HG03066 (cell line): ENCODE data around the gene IL25.

Experiments
- ATAC-seq: cut with Tn5 transposase; IDR thresholded peaks from one replicate; pipeline ENCODE4 v1.9.1; 2021; ENCODE audit warnings: low read depth; ENCODE audit not compliant: unreplicated experiment

IL25 gene

GRCh38 chr14:23352506-23353432, 19.8 kb upstream of the IL25 start, which contains the start of gene SLC22A17:
TSS of gene SLC22A17 (minus strand) at chr14:23352887.
- ATAC-seq: no peak

DNA sequence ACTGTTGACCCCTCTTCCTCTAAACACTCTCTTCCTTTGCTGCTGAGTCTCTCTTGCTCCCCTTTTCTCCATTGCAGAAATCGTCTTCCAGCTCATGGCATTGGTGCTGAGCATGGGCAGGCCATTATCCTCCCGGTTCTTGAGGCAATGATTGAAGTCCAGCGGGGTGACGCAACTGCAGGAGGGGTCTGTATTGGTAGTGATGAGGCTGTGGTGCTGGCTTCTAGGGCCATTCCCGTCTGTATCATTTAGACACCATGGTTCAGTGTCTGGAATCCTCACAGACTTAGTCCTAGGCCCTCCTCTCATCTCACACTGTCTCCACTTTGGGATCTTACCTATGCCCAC, 19.2 kb upstream of the IL25 start:
- no peak for ATAC-seq

- no peak for ATAC-seq
Measured at GRCh38 chr14:23354990-23355389, 17.6 kb upstream of the IL25 start.

DNA sequence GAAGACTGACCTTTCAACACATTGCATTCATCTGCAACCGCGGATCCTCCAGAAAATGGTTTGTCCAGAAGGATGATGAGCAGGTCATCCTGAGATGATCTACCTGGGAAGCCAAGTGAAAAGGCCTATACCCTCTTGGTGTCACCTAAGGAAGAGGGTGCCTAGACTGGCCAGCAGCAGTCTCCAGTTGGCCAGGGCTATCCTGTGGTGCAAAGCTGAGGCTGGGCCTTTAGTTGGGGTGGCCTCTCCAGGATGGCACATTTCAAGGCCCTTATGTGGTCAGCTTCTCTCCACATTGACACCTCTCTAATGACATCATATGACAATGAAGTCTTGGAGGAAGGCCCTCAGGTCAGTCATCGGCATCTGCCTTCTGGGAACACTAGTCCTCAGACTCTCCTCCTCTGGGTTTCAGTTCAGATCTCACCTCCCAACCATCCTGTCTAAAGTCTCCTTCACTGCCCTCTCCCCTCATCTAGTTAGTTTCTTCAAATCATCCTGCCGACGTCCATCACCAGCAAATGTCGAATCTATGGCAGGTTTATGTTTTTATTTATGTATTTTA, 16.7 kb upstream of the IL25 start:
- ATAC-seq: no peak

GRCh38 chr14:23356662-23357061, 15.9 kb upstream of the IL25 start:
- ATAC-seq: no peak

- no peak for ATAC-seq
Measured at GRCh38 chr14:23357261-23357660, 15.3 kb upstream of the IL25 start.

DNA sequence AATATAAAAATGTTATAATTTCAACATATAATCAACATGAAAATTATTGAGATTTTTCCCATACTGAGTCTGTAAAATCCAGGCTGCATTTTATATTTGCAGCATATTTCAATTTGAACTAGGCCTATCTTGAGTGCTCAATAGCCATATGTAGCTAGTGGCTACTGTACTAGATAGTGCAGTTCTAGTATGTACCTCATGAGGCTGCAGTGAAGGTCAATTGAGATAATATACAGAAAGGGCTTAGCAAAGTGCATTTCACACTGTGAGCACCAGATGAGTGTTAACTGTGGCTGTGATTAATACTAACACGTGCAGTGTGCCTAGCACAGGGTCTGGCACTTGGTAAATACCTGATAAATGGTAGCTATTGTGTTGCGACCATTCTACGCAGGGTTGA, 14.6 kb upstream of the IL25 start:
- no peak for ATAC-seq

- ATAC-seq: no peak
Measured at GRCh38 chr14:23358553-23359166, 13.9 kb upstream of the IL25 start.

GRCh38 chr14:23359167-23359626, 13.4 kb upstream of the IL25 start:
- ATAC-seq: no peak

DNA sequence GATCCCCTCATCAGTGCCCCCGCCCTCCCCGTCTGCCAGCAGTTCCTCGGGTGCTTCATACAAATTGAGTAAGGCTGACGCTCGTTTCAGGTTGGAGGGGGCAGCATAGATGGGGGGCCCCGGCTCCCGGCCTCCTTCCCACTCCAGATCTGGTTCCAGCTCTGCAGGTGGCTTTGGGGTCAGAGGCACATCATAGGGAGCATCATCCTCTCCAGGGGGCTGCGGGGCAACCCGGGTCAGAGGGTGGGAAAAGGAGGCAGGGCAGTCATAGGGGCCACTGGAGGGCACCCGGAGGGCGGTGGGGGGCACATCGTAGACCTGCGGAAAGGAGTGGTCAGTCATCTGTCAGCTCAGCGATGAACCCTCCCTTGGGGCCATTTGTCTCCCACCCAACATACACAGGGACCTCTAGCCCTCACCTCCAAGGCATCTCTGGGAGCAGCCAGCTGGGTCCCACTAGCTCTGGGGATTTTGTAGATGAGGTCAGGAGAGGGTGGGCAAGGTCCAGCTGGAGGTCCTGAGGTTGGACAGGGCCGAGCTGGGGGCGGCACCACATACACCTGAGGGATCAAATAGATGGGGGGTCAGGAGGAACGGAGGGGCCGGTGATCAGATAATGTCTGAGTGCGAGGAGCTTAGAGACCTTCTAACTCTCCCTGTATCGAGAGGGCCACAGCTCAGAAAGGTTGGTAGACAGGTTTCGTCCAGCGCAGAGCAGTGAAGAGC, 12.7 kb upstream of the IL25 start:
- no peak for ATAC-seq

DNA sequence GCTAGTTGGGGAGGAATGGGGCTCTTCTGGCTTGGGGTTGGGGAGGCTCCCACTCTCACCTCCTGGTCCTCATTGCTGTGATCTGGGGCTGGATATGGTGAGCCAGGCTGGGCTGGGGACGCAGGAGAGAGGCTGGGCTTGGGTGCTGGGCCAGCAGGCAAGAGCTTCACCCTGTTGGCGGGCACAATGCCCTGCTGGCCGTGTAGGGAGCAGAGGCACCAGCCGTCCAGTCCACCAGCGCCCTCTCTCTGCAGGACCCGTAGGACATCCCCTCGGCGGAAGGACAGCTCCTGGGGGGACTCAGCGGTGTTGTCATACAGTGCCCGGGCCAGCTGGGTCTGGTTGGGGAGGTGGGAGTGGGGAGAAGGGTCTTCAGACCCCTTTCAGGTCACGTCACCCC, 12.1 kb upstream of the IL25 start:
- no peak for ATAC-seq

DNA sequence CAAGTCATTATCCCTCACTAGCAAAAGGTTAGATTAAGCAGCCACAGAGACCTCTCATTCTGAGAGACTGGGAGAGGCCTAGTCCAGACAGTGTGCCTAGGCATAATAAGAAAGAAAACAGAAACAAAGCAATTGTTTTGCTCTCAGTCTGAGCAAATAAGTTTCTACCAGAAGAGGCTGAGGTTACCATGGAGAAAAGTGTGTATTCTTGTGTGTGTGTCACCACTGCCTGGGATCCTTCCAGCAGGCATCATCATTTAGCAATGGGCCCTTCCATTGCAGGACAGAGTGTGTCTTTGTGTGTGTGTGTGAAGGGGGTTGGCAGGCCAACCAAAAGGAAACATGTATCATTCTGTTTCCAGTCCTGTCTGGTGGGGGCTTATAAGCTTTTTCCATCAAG, 11.3 kb upstream of the IL25 start:
- no peak for ATAC-seq

- no peak for ATAC-seq
Measured at GRCh38 chr14:23361763-23362162, 10.8 kb upstream of the IL25 start.

DNA sequence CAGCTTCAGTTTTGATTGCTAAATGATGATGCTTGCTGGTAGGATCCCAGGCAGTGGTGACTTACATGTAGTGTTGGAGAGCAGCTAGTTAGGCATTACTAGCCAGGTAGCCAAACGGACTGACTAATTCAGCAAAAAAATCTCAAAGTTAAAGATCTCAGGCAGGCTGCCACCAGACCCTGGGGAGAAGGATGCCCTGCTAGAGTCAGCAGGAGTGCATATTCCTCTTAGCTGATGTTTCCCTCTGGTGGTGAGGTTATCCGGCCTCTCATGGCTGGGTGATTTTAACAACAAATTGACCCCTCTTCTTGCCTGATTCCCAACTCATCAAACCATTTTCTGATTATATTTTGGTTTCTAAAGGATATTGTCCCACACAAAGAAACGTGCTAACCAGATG, 10.4 kb upstream of the IL25 start:
- no peak for ATAC-seq

- no peak for ATAC-seq
Measured at GRCh38 chr14:23364164-23365035, 8.2 kb upstream of the IL25 start.

DNA sequence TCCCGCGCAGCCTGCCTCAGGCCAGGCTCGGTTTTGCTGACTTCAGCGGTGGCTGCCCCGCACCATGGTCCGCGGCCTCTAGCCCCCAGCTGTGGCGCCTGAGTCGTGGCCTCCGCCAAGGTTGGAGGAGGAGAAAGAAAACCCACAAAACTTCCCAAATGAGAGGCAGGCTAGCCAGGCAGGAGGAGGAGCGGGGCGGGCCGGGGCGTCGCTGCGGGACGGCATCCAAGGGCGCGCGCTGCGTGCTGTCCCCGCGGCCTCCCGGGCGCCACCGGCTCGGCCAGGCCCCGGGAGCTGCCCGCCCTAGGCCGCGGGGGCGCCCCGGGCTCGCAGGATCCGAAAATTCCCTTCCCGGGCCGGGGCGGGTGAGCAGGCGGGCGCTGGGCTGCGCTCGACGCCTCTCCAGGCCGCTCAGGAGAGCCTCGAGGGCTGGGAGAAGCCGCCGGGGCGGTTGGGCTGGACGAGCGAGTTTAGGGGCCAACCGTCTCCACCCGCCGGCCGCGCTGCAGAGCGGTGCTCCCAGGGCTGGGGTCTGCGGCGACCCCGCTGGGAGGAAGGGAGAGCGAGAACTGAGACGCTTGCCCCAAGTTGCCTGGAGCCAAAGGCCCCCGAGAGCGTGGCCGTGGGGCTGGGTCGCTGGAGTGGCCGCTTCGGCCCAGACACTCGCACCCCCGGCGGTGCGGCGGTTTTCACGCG, 7.4 kb upstream of the IL25 start, which contains the start of gene EFS:
Gene EFS, minus strand, starts transcription at position 137 of the 696 bp plus-strand sequence. CDS start 147 bp downstream, outside the sequence.
- no peak for ATAC-seq

DNA sequence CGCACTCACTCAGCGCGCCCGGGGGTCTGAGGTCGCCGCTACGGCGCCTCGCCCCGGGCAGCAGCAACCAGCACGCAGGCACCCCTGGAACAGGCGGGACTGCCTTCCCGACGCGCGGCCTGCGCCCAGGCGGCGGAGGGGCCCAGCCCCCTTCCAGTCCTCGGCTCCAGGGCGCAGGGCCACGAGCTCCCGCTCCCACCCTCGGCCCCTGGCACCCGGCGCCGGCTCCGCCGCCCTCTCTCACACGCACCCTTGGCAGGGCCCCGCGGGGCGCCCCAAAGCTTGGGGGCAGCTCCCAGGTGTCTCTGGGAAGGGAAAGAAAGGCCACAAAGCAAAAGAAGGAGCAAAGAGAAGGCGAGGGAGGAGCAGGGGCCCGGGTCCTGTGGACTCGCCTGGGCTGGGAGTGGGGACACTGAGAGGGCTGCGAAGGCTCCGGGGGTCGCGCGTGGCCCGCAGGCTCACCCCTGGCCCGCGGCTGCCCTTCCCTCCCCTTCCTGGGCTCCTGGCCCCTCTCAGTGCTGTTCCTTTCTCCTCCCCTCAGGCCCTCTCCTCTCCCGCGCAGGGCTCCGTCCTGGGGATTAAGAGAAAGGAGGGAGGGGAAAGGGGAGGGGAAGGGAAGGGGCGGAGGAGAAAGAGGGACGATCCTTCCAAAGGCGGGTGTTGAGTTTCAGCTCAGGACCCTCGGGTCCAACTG, 6.7 kb upstream of the IL25 start:
- ATAC-seq: no peak

GRCh38 chr14:23366426-23366921, 6.1 kb upstream of the IL25 start:
- no peak for ATAC-seq

- no peak for ATAC-seq
Measured at GRCh38 chr14:23370221-23370620, 2.4 kb upstream of the IL25 start.
